Activated CD4-positive, alpha-beta memory T cell treated with anti-CD3 and anti-CD28 coated beads for 36 hours (primary cell): Measurements from ENCODE around the gene GGTLC1. TPM values are rescaled to one million over a fixed set of nuclear protein-coding genes. Genes with fewer than 3 reads are reported as not detected.
"Not testable (repeated sequence)": the region's sequence is repeated elsewhere in the genome, so short reads cannot be mapped to it uniquely, and the experiment has no call there.

Experiments
- CTCF ChIA-PET: fragments of 350-600 bp; sonication (Branson Sonifier 250); formaldehyde crosslinking; loops from one replicate; lab custom pipeline; 2021; ENCODE audit warnings: antibody characterized with exemption, inconsistent platforms; lab: Charles Lee
- POLR2A ChIA-PET: fragments of 350-600 bp; sonication (Branson Sonifier 250); formaldehyde crosslinking; loops from one replicate; lab custom pipeline; 2021; ENCODE audit warnings: antibody characterized with exemption; lab: Charles Lee
- DNase-seq: peaks from one replicate; pipeline ENCODE4 v3.0.0-alpha.2; 2020
- H3K27ac Mint-ChIP-seq: one replicate; pipeline ENCODE4 v1.8.0; 2021; ENCODE audit warnings: mixed read lengths
- H3K27me3 Mint-ChIP-seq: one replicate; pipeline ENCODE4 v1.8.0; 2021; ENCODE audit warnings: mixed read lengths
- H3K36me3 Mint-ChIP-seq: one replicate; pipeline ENCODE4 v1.8.0; 2021; ENCODE audit warnings: mixed read lengths
- H3K4me1 Mint-ChIP-seq: one replicate; pipeline ENCODE4 v1.8.0; 2021; ENCODE audit warnings: low read depth, mixed read lengths
- H3K4me3 Mint-ChIP-seq: one replicate; pipeline ENCODE4 v1.8.0; 2021; ENCODE audit warnings: mild to moderate bottlenecking, mixed read lengths
- H3K9me3 Mint-ChIP-seq: one replicate; pipeline ENCODE4 v1.8.0; 2021; ENCODE audit warnings: mixed read lengths
- intact Hi-C: fragments of 100-400 bp; cut with micrococcal nuclease; formaldehyde crosslinking; loops from one replicate; pipeline ENCODE4 v1.15.1; 2023
- total RNA-seq, 2 experiments: library from RNA; stranded (reverse); gene quantifications; one replicate each; pipeline ENCODE4 v1.2.3, GENCODE V29; 2021

The GGTLC1 gene
- total RNA-seq, 2 experiments from 2014 or later, result not detected

GRCh38 chr20:24007758-24008157 lies 19.2 kb upstream of the GGTLC1 start:
- H3K4me3 Mint-ChIP-seq, result no peak overlapping the region
- H3K27ac Mint-ChIP-seq, result no peak overlapping the region
- ChIA-PET POLR2A (no interaction called here), CTCF (no interaction called here)
- intact Hi-C loops, result no loop called here
- no peaks in the 10 kb centered on the region for H3K4me1 Mint-ChIP-seq
- H3K36me3 Mint-ChIP-seq, result no peaks in the 10 kb centered on the region
- H3K27me3 Mint-ChIP-seq, result no peaks in the 10 kb centered on the region
- no peak for DNase-seq
- no peaks in the 10 kb centered on the region for H3K9me3 Mint-ChIP-seq

GRCh38 chr20:24007073-24007595 lies 18.6 kb upstream of the GGTLC1 start:
- ChIA-PET CTCF (interaction anchor here (1.5 kb wide), 1 partner anchor 9 kb away, joined by 4 read pairs; no protein-coding TSS in a partner anchor), POLR2A (interaction anchor here (0.9 kb wide), 1 partner anchor 34 kb away, joined by 4 read pairs; no protein-coding TSS in a partner anchor)
- DNase-seq, result no peak
- Mint-ChIP-seq H3K27me3 (no peaks in the 10 kb centered on the region), H3K4me3 (no peak overlapping the region), H3K9me3 (no peaks in the 10 kb centered on the region), H3K36me3 (no peaks in the 10 kb centered on the region), H3K4me1 (no peaks in the 10 kb centered on the region), H3K27ac (no peak overlapping the region)
- intact Hi-C loops, result no loop called here

GRCh38 chr20:24006626-24007025 lies 18.0 kb upstream of the GGTLC1 start:
- no peak overlapping the region for H3K27ac Mint-ChIP-seq
- H3K36me3 Mint-ChIP-seq, result no peaks in the 10 kb centered on the region
- no peaks in the 10 kb centered on the region for H3K4me1 Mint-ChIP-seq
- ChIA-PET POLR2A (interaction anchor here (0.9 kb wide), 1 partner anchor 34 kb away, joined by 4 read pairs; no protein-coding TSS in a partner anchor), CTCF (interaction anchor here (1.5 kb wide), 1 partner anchor 9 kb away, joined by 4 read pairs; no protein-coding TSS in a partner anchor)
- intact Hi-C loops, result no loop called here
- no peak for DNase-seq
- H3K9me3 Mint-ChIP-seq, result no peaks in the 10 kb centered on the region
- H3K4me3 Mint-ChIP-seq, result no peak overlapping the region
- H3K27me3 Mint-ChIP-seq, result no peaks in the 10 kb centered on the region

GRCh38 chr20:24004471-24004870 lies 15.9 kb upstream of the GGTLC1 start:
- Mint-ChIP-seq H3K36me3 (no peaks in the 10 kb centered on the region), H3K27me3 (no peaks in the 10 kb centered on the region), H3K9me3 (no peaks in the 10 kb centered on the region), H3K4me3 (no peak overlapping the region), H3K4me1 (no peaks in the 10 kb centered on the region), H3K27ac (no peak overlapping the region)
- intact Hi-C loops, result loop anchor here (5.0 kb wide), 1 partner anchor 98 kb away; no protein-coding TSS in a partner anchor
- CTCF ChIA-PET, result no interaction called here
- POLR2A ChIA-PET, result no interaction called here
- DNase-seq, result no peak

GRCh38 chr20:24002896-24003295 lies 14.3 kb upstream of the GGTLC1 start:
- Mint-ChIP-seq H3K27me3 (no peaks in the 10 kb centered on the region), H3K4me3 (no peak overlapping the region), H3K27ac (no peak overlapping the region), H3K4me1 (no peaks in the 10 kb centered on the region), H3K9me3 (no peaks in the 10 kb centered on the region), H3K36me3 (no peaks in the 10 kb centered on the region)
- DNase-seq, result no peak
- ChIA-PET POLR2A (no interaction called here), CTCF (no interaction called here)
- intact Hi-C loops, result loop anchor here (5.0 kb wide), 1 partner anchor 99 kb away; no protein-coding TSS in a partner anchor

- POLR2A ChIA-PET, result no interaction called here
- Mint-ChIP-seq H3K4me3 (no peak overlapping the region), H3K4me1 (no peaks in the 10 kb centered on the region), H3K36me3 (no peaks in the 10 kb centered on the region), H3K27ac (no peak overlapping the region), H3K9me3 (no peaks in the 10 kb centered on the region), H3K27me3 (no peaks in the 10 kb centered on the region)
- CTCF ChIA-PET, result no interaction called here
- no peak for DNase-seq
- intact Hi-C loops, result loop anchor here (5.0 kb wide), 1 partner anchor 100 kb away; no protein-coding TSS in a partner anchor
These were observed 13.3 kb upstream of the GGTLC1 start for GRCh38 chr20:24001712-24002405.

GRCh38 chr20:23998844-23999243 lies 10.3 kb upstream of the GGTLC1 start:
- intact Hi-C loops, result loop anchor here (5.0 kb wide), 2 partner anchors 62 to 112 kb away; no protein-coding TSS in a partner anchor
- ChIA-PET POLR2A (no interaction called here), CTCF (no interaction called here)
- no peaks in the 10 kb centered on the region for H3K36me3 Mint-ChIP-seq
- no peaks in the 10 kb centered on the region for H3K9me3 Mint-ChIP-seq
- no peak for DNase-seq
- H3K27me3 Mint-ChIP-seq, result no peaks in the 10 kb centered on the region
- H3K4me3 Mint-ChIP-seq, result no peak overlapping the region
- peaks cover 2% of the 10 kb centered on the region for H3K4me1 Mint-ChIP-seq
- H3K27ac Mint-ChIP-seq, result no peak overlapping the region

GRCh38 chr20:23998392-23998791 lies 9.8 kb upstream of the GGTLC1 start:
- H3K36me3 Mint-ChIP-seq, result no peaks in the 10 kb centered on the region
- POLR2A ChIA-PET, result no interaction called here
- peaks cover 2% of the 10 kb centered on the region for H3K4me1 Mint-ChIP-seq
- no peaks in the 10 kb centered on the region for H3K9me3 Mint-ChIP-seq
- DNase-seq, result no peak
- CTCF ChIA-PET, result no interaction called here
- H3K27ac Mint-ChIP-seq, result no peak overlapping the region
- no peaks in the 10 kb centered on the region for H3K27me3 Mint-ChIP-seq
- H3K4me3 Mint-ChIP-seq, result no peak overlapping the region
- intact Hi-C loops, result loop anchor here (5.0 kb wide), 2 partner anchors 61 to 111 kb away; no protein-coding TSS in a partner anchor

GRCh38 chr20:23995905-23996666 lies 7.5 kb upstream of the GGTLC1 start:
- H3K27me3 Mint-ChIP-seq, result no peaks in the 10 kb centered on the region
- H3K4me3 Mint-ChIP-seq, result no peak overlapping the region
- H3K4me1 Mint-ChIP-seq, result peaks cover 2% of the 10 kb centered on the region
- intact Hi-C loops, result loop anchor here (5.0 kb wide), 2 partner anchors 59 to 109 kb away; no protein-coding TSS in a partner anchor
- H3K27ac Mint-ChIP-seq, result no peak overlapping the region
- H3K9me3 Mint-ChIP-seq, result no peaks in the 10 kb centered on the region
- H3K36me3 Mint-ChIP-seq, result no peaks in the 10 kb centered on the region
- CTCF ChIA-PET, result interaction anchor here (0.6 to 1.5 kb wide), 6 partner anchors 21 to 165 kb away, joined by 3 to 7 read pairs (median 4); no protein-coding TSS in a partner anchor
- POLR2A ChIA-PET, result no interaction called here
- peak; percentile 65 for DNase-seq

GRCh38 chr20:23995291-23995690 lies 6.7 kb upstream of the GGTLC1 start:
- POLR2A ChIA-PET, H3K4me1 Mint-ChIP-seq, H3K9me3 Mint-ChIP-seq, H3K36me3 Mint-ChIP-seq, CTCF ChIA-PET, DNase-seq, H3K4me3 Mint-ChIP-seq, H3K27me3 Mint-ChIP-seq, H3K27ac Mint-ChIP-seq: not testable (repeated sequence)
- intact Hi-C loops, result loop anchor here (5.0 kb wide), 2 partner anchors 58 to 108 kb away; no protein-coding TSS in a partner anchor

GRCh38 chr20:23994001-23994633 lies 5.5 kb upstream of the GGTLC1 start:
- H3K9me3 Mint-ChIP-seq, H3K36me3 Mint-ChIP-seq, H3K4me3 Mint-ChIP-seq, H3K27me3 Mint-ChIP-seq, H3K27ac Mint-ChIP-seq, H3K4me1 Mint-ChIP-seq, CTCF ChIA-PET, intact Hi-C loops, DNase-seq, POLR2A ChIA-PET: not testable (repeated sequence)

GRCh38 chr20:23993440-23993839 lies 4.9 kb upstream of the GGTLC1 start:
- H3K27ac Mint-ChIP-seq, DNase-seq, H3K36me3 Mint-ChIP-seq, intact Hi-C loops, H3K4me3 Mint-ChIP-seq, H3K27me3 Mint-ChIP-seq, CTCF ChIA-PET, POLR2A ChIA-PET, H3K4me1 Mint-ChIP-seq, H3K9me3 Mint-ChIP-seq: not testable (repeated sequence)
